GM18870 (cell line): Measurements from ENCODE around the gene PNPLA2.

Source experiments
- ATAC-seq: cut with Tn5 transposase; IDR thresholded peaks from one replicate; pipeline ENCODE4 v1.9.1; 2021; ENCODE audit warnings: moderate library complexity; ENCODE audit not compliant: unreplicated experiment

The PNPLA2 gene

GRCh38 chr11:815675-816432, 2.9 kb upstream of the PNPLA2 start:
- ATAC-seq: no peak

GRCh38 chr11:816433-816779, 2.3 kb upstream of the PNPLA2 start:
- ATAC-seq: no peak

- peak; percentile 24 for ATAC-seq
Observed at GRCh38 chr11:819129-819931, 616 bp downstream of the PNPLA2 start.

- ATAC-seq: peak; percentile 65
Observed at GRCh38 chr11:819943-820649, 1.4 kb downstream of the PNPLA2 start.

- no peak for ATAC-seq
Observed at GRCh38 chr11:820655-821511, 2.2 kb downstream of the PNPLA2 start.

GRCh38 chr11:821512-822371, 3.0 kb downstream of the PNPLA2 start:
- no peak for ATAC-seq

GRCh38 chr11:823441-824291, 5.0 kb downstream of the PNPLA2 start:
- no peak for ATAC-seq

- no peak for ATAC-seq
Observed at GRCh38 chr11:824292-824880, 5.7 kb downstream of the PNPLA2 start.

GRCh38 chr11:824942-825341, 6.2 kb downstream of the PNPLA2 start:
- ATAC-seq: no peak

- no peak for ATAC-seq
Observed at GRCh38 chr11:825366-826226, 6.9 kb downstream of the PNPLA2 start.

GRCh38 chr11:826227-826621, 7.5 kb downstream of the PNPLA2 start:
- ATAC-seq: no peak

- no peak for ATAC-seq
Observed at GRCh38 chr11:826836-827145, 8.1 kb downstream of the PNPLA2 start.

- no peak for ATAC-seq
Observed at GRCh38 chr11:827146-827896, 8.6 kb downstream of the PNPLA2 start.

GRCh38 chr11:827897-828192, 9.1 kb downstream of the PNPLA2 start, which contains the start of gene CRACR2B:
Gene CRACR2B (plus strand): TSS chr11:827919. CDS start chr11:828608, 689 bp downstream.
- no peak for ATAC-seq

- ATAC-seq: no peak
Observed at GRCh38 chr11:828506-829175, 9.9 kb downstream of the PNPLA2 start.

GRCh38 chr11:829176-829846, 10.6 kb downstream of the PNPLA2 start:
- ATAC-seq: no peak
